ENCODE measurements around the gene MORN3. TPM values are rescaled to one million over a fixed set of nuclear protein-coding genes. Genes with fewer than 3 reads are reported as not detected.

Gene MORN3
- total RNA-seq, 4 donors from 2014 or later: 0.40 to 2.3 (median 1.1) TPM

GRCh38 chr12:121620333-121620891 lies 49.0 kb downstream of the MORN3 start:
- Histone ChIP-seq H3K36me3 (no peaks in the 10 kb centered on the region), H3K4me3 (replicated peaks in 1 of 3) (no peak overlapping the region), H3K9me3 (no peaks in the 10 kb centered on the region), H3K27me3 (no peaks in the 10 kb centered on the region), H3K4me1 (peaks cover 5 to 12% of the 10 kb centered on the region in 2 donors), H3K27ac (no peak overlapping the region)
- 86 to 89% methylated on average over 8 of the region's 8 CpGs for WGBS, 2 donors
- no peak for DNase-seq
- intact Hi-C loops (cut with DNase I): loop anchor here (10.0 kb wide), 1 partner anchor 66 kb away; no protein-coding TSS in a partner anchor
- TF ChIP-seq, protein P1, sequence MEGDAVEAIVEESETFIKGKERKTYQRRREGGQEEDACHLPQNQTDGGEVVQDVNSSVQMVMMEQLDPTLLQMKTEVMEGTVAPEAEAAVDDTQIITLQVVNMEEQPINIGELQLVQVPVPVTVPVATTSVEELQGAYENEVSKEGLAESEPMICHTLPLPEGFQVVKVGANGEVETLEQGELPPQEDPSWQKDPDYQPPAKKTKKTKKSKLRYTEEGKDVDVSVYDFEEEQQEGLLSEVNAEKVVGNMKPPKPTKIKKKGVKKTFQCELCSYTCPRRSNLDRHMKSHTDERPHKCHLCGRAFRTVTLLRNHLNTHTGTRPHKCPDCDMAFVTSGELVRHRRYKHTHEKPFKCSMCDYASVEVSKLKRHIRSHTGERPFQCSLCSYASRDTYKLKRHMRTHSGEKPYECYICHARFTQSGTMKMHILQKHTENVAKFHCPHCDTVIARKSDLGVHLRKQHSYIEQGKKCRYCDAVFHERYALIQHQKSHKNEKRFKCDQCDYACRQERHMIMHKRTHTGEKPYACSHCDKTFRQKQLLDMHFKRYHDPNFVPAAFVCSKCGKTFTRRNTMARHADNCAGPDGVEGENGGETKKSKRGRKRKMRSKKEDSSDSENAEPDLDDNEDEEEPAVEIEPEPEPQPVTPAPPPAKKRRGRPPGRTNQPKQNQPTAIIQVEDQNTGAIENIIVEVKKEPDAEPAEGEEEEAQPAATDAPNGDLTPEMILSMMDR (IDR thresholded peaks at IDR 0.05): no peak

GRCh38 chr12:121618659-121619233 lies 50.7 kb downstream of the MORN3 start:
- Histone ChIP-seq H3K27ac (no peak overlapping the region), H3K27me3 (no peaks in the 10 kb centered on the region), H3K36me3 (no peaks in the 10 kb centered on the region), H3K4me1 (peaks cover 0 to 6% of the 10 kb centered on the region in 2 donors), H3K9me3 (no peaks in the 10 kb centered on the region), H3K4me3 (replicated peaks in 1 of 3) (no peak overlapping the region)
- no peak for DNase-seq
- WGBS, 2 donors: 68% methylated on average over 5 of the region's 5 CpGs
- intact Hi-C loops (cut with DNase I): no loop called here
- TF ChIP-seq, protein P1 (IDR thresholded peaks at IDR 0.05): no peak
- TF ChIP-seq POLR2A (IDR thresholded peaks at IDR 0.05): no peak

DNA sequence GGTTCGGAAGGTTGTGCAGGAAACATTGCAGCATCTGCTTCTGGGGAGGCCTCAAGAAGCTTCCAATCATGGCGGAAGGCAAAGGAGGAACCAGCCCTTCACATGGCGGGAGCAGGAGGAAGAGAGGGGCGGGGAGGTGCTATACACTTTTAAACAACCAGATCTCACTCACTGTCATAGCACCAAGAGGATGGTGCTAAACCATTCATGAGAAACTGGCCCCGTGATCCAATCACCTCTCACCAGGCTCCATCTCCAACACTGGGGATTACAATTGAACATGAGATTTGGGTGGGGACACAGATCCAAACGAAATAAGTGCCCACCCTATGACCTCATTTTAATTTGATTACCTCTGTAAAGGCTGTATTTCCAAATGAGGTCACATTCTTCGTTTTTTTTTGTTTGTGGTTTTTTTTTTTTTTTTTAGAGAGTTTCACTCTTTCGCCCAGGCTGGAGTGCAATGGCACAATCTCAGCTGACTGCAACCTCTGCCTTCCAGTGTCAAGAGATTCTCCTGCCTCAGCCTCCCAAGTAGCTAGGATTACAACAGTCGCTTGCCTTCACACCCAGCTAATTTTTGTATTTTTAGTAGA lies 54.5 kb downstream of the MORN3 start:
- Histone ChIP-seq H3K9me3 (no peaks in the 10 kb centered on the region), H3K36me3 (no peaks in the 10 kb centered on the region), H3K27me3 (no peaks in the 10 kb centered on the region), H3K27ac (no peak overlapping the region), H3K4me1 (peaks cover 0 to 6% of the 10 kb centered on the region in 2 donors), H3K4me3 (replicated peaks in 1 of 3) (no peak overlapping the region)
- 81% methylated on average over 9 of the region's 9 CpGs for WGBS, 2 donors
- intact Hi-C loops (cut with DNase I): no loop called here
- no peak for DNase-seq
- TF ChIP-seq, protein P1 (IDR thresholded peaks at IDR 0.05): no peak
- TF ChIP-seq POLR2A (IDR thresholded peaks at IDR 0.05): no peak

GRCh38 chr12:121613462-121613861 lies 56.0 kb downstream of the MORN3 start:
- WGBS, 2 donors: 95 to 97% methylated on average over 7 of the region's 7 CpGs
- intact Hi-C loops (cut with DNase I): no loop called here
- no peaks in the 10 kb centered on the region for H3K27me3 ChIP-seq
- no peaks in the 10 kb centered on the region for H3K4me1 ChIP-seq
- DNase-seq: no peak
- H3K36me3 ChIP-seq: no peaks in the 10 kb centered on the region
- H3K9me3 ChIP-seq: no peaks in the 10 kb centered on the region
- TF ChIP-seq, protein P1 (IDR thresholded peaks at IDR 0.05): no peak
- no peak for TF ChIP-seq POLR2A (IDR thresholded peaks at IDR 0.05)
- no peak overlapping the region for H3K27ac ChIP-seq
- no peak overlapping the region for H3K4me3 ChIP-seq (replicated peaks in 1 of 3)

- intact Hi-C loops (cut with DNase I): no loop called here
- 75 to 100% methylated on average over 1 to 2 of the region's 2 CpGs for WGBS, 2 donors
- Histone ChIP-seq H3K9me3 (no peaks in the 10 kb centered on the region), H3K36me3 (no peaks in the 10 kb centered on the region), H3K4me1 (no peaks in the 10 kb centered on the region), H3K4me3 (replicated peaks in 1 of 3) (no peak overlapping the region), H3K27me3 (no peaks in the 10 kb centered on the region), H3K27ac (no peak overlapping the region)
- TF ChIP-seq, protein P1 (IDR thresholded peaks at IDR 0.05): no peak
- no peak for TF ChIP-seq POLR2A (IDR thresholded peaks at IDR 0.05)
- no peak for DNase-seq
Observed at GRCh38 chr12:121611306-121611705, 58.1 kb downstream of the MORN3 start.
